HG02870 (cell line): Measurements from ENCODE around the gene DPAGT1.
"Not testable (repeated sequence)": the region's sequence is repeated elsewhere in the genome, so short reads cannot be mapped to it uniquely, and the experiment has no call there.

Source experiments
- ATAC-seq: cut with Tn5 transposase; IDR thresholded peaks from one replicate; pipeline ENCODE4 v1.9.1; 2021; ENCODE audit warnings: mild to moderate bottlenecking, moderate library complexity; ENCODE audit not compliant: unreplicated experiment

The DPAGT1 gene

DNA sequence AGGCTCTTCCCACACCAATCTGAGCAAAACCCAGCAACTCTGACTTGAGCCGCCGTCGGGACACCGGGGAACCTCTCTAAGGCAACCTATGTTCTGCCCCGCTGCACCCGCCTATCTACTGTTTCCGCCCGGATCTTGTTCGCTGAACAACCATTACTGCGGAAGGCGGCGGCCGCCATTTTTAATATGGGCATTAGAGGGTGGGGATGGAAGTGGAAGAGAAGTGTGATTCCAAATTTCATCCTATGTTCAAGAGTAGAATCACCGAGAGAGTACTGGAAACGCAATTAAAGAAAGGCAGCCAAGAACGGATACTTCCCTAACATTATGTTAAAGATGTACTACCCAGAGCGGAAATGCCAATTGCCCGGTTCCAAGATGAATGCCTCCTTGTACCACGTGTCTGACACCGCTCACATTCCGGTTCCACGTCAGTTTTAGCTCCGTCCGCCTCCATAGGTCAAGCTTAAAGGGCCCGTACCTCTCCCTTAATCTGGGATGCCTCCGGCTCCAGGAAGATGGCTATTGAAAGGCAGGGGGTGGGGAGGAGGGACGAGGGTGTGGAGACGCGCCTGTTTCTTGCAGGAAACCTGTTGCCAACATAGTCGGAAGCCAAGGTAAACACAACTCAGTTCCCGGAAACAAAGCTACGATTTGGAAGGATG is at the start of gene DPAGT1:
Gene DPAGT1, minus strand, starts transcription at position 95 of the 665 bp plus-strand sequence. CDS start 198 bp downstream, outside the sequence.
- peak; percentile 78 for ATAC-seq

DNA sequence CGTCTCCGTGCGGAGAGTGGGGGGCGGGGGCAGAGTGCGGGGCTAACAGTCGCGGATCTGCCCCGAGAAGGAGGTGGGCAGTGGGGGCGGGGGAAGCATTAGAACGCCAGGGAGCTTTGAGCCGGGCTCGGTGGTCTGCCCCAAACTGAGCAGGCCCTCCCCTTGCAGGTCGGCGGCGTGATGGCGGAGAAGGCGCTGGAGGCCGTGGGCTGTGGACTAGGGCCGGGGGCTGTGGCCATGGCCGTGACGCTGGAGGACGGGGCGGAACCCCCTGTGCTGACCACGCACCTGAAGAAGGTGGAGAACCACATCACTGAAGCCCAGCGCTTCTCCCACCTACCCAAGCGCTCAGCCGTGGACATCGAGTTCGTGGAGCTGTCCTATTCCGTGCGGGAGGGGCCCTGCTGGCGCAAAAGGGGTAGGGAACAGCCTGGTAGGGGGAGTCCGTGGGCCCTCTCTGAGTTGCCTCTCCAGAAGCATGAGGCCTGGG is 48.2 kb upstream of the DPAGT1 start:
- ATAC-seq: no peak

DNA sequence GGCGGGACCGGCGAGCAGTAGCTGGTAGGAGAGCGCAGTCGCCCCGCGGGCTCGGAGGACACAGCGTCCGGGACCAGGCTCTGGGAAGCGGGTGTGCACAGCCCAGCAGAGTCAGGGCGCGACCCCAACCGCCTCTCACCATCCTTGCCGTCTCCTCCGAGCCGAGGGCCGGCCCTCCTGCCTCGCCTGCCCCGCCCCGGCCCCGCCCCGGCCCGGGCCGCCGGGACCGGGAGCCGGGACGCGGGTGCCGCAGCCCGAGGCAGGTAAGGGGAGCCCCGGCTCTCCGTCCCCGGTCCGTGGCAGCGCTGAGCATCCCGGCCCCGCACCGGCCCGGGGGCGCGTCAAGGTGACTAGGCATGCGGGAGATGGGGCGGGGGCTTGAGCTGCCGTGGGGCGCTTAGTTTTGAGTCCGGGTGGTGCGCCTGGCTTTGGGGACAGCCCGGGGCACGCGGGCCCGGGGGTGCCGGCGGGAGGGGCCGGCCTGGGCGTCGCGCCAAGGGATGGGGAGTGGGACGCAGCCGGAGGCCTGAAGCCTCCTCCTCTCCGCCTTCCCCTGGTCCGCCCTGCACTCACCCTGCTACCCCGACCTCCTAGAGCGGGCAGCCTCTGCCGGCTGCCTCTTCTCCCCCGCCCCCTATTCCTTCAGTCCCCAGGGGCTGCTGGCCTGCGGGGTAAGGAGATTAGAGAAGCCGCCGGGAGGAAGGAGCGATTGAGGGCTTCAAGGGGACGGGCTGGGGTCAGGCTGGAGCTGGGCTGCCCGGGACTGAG is 47.5 kb upstream of the DPAGT1 start, which contains the start of gene ABCG4:
Gene ABCG4, plus strand, starts transcription at position 35 of the 768 bp plus-strand sequence. CDS start 914 bp downstream, outside the sequence.
- no peak for ATAC-seq

DNA sequence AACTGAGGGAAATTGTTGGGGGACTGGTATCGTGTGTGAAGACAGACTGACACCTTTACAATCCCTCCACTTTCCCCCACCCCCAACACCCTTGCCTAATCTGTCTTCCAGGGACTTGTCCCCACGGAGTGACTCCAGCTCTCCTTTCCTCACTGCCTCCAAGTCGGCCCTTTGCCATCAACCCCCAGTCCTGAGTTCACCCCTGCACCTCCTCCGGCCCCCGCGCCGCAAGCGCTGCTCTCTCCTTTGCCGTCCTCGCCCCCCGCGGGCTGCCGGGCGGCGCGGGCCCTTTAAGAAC is 47.0 kb upstream of the DPAGT1 start:
- ATAC-seq: no peak

- no peak for ATAC-seq
These were observed 46.1 kb upstream of the DPAGT1 start for GRCh38 chr11:119147604-119148333.

DNA sequence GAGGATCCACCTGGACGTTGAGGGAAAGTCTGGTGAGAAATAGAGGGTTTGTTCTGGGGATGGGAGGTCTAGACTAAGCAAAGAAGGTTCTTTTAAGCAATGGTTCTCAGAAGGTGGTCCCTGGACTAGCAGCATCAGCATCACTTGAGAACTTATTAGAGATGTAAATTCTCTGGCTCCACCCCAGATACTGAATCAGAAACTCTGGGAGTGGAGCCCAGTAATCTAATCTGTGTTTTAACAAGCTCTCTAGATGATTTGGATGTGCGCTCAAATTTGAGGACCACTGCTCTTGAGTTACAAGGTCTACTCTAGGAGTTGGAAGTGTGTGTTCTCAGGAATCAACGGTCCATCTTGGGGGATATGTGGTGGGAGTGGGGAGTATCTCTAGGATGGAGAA is 43.9 kb upstream of the DPAGT1 start:
- no peak for ATAC-seq

GRCh38 chr11:119144825-119145486 is 43.3 kb upstream of the DPAGT1 start:
- ATAC-seq: no peak

DNA sequence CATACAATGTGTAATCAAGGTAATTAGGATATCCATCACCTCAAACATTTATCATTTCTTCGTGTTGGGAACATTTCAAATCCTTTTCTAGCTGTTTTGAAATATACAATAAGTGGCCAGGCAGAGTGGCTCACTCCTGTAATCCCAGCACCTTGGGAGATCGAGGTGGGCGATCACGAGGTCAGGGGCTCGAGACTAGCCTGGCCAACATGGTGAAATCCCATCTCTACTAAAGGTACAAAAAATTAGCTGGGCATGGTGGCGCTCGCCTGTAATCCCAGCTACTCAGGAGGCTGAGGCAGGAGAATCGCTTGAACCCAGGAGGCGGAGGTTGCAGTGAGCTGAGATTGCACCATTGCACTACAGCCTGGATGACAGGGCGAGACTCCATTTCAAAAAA is 37.6 kb upstream of the DPAGT1 start:
- ATAC-seq: not testable (repeated sequence)

- ATAC-seq: no peak
These were observed 32.8 kb upstream of the DPAGT1 start for GRCh38 chr11:119134389-119134978.

DNA sequence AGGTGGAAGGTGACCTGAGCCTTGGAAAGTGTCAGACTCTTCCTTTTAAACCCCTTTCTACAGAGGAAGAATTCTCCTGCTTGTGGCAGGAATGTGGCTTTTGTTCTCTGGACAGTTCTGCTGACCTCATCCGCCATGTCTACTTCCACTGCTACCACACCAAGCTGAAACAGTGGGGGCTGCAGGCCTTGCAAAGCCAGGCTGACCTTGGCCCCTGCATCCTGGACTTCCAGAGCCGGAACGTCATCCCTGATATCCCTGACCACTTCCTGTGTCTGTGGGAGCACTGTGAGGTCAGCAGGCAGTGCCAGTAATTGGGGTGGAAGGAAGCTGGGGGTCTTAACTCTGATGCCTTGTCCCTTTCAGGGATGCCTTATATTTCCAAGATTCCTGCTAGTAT is 29.0 kb upstream of the DPAGT1 start:
- ATAC-seq: no peak

GRCh38 chr11:119126675-119127268 is 25.1 kb upstream of the DPAGT1 start:
- ATAC-seq: no peak

DNA sequence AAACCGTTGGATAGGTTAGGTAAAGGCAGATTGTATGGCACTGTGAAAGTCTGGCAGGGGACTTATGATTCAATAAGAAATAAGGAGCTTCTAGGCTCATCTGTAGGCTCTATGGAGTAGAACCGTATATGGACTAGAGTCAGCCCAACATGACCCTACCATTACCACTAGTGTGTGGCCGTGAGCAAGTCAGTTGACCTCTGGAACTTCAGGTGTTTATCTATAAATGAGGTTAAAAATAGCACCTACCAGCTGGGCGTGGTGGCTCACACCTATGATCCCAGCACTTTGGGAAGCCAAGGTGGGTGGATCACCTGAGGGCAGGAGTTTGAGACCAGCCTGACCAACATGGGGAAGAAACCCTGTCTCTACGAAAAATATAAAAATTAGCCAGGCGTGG is 24.2 kb upstream of the DPAGT1 start:
- ATAC-seq: no peak

DNA sequence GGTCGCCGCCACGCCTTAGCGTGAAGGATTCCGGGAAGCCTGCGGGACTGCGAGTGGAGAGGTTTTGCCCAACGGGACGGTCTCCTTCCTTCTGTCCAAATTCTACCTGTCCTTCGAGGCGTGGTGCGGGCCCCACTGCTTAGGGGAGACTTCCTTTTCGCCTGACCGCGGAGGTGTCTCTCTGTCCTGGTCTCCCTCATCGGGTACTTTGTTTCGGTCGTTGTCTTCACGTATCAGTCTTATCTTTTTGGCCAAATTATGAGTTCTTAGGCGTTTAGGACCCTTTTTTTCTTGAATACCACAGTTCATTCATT is 20.1 kb upstream of the DPAGT1 start:
- ATAC-seq: no peak

DNA sequence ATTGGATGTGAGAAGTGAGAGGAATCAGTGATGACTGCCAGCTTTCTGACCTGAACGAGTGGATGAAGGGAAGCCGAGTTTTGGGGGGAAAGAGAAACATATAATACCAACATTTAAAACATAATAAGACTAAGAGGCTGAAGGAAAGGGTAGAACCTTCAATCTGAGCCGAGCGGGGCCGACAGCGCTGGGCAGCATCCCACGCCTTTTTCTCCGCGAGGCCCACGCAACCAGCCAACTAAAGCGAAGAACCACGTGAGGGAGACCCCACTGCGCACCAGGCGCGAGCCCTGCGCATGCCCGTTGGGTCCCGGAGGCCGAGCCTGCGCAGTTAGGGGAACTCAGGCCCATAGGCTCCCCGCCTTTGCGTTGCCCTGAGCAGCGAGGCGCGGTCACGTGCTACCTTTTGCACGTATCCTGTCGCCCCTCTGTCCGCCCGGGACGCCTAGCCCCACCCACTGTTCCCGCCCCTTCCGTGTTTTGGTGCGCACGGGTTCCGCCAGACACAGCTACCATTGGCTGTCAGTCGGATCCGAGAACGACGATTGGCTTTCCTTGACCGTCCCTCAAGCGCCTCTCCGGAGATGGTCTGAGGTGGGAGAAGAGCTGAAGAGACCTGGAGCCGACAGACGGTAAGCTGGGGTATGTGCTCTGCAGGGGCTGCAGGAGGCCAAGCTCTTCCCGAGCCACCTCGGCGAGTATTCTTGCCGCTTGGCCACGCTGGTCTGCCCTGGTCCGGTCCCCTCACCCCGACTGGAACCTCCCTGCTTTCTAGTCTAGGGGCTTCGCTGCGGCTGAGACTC is 19.6 kb upstream of the DPAGT1 start, which contains the start of gene HINFP:
Gene HINFP, plus strand, starts transcription at position 573 of the 803 bp plus-strand sequence. CDS start 5,365 bp downstream, outside the sequence.
- peak; percentile 96 for ATAC-seq

GRCh38 chr11:119120639-119121007 is 19.0 kb upstream of the DPAGT1 start:
- ATAC-seq: no peak

DNA sequence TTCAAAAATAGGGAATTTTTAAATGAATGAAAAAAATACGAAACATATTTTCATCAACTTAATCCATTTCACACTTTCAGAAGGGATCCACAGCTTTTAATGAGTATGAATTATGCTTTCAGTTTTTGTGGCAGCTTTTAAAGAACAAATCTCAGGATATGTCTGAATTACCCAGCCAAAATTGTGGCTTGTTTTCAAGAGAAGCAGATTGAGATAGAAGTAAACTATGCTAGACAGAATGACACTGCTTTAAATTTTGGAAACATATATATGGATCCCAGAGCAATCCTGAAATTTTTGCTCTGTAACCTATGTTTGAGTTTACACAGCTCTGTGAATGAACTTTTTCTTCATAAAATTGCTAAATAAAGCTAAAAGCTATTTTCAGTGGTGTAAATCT is 17.3 kb upstream of the DPAGT1 start:
- no peak for ATAC-seq

DNA sequence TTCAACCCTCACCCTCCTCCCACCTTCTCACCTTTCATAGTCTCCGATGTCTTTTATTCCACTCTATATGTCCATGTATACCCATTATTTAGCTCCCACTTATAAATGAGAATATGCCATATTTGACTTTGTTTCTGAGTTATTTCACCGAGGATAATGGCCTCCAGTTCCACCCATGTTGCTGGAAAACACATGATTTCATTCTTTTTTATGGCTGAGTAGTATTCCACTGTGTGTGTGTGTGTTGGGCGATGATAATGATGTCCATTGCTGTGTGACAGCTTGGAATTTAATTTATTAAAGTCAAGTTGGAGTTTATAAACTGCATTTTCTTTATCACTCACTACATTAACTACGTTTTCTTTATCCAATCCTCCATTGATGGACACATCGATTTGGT is 16.6 kb upstream of the DPAGT1 start:
- ATAC-seq: no peak

- ATAC-seq: no peak
These were observed 15.5 kb upstream of the DPAGT1 start for GRCh38 chr11:119117004-119117706.

- no peak for ATAC-seq
These were observed 14.9 kb upstream of the DPAGT1 start for GRCh38 chr11:119116601-119117000.
